Fibroblast of the aortic adventitia (primary cell): ENCODE data around the gene CIB2. TPM values are rescaled to one million over a fixed set of nuclear protein-coding genes. Genes with fewer than 3 reads are reported as not detected.

Source experiments
- DNase-seq: peaks from one replicate; pipeline ENCODE4 v3.0.0-alpha.2; 2010; ENCODE audit warnings: low read depth
- H3K4me3 ChIP-seq: 2 replicates; pipeline ENCODE4 v1.5.1; 2011; ENCODE audit warnings: low read depth, mild to moderate bottlenecking, control low read depth, low read length, moderate library complexity
- total RNA-seq: library from RNA; depleted of rRNA; stranded (reverse); fragments of >200 nt; gene quantifications from 2 replicates; pipeline ENCODE4 v1.2.3, GENCODE V29; 2012; ENCODE audit warnings: low replicate concordance
- TF ChIP-seq, protein P1 (sequence below): IDR thresholded peaks from 2 replicates; pipeline ENCODE4 v1.5.1; 2011; ENCODE audit warnings: mild to moderate bottlenecking, low read length, control low read depth, inconsistent platforms; ENCODE audit not compliant: insufficient read depth

The CIB2 gene
- total RNA-seq, 1 donor, result 2.3 TPM

DNA sequence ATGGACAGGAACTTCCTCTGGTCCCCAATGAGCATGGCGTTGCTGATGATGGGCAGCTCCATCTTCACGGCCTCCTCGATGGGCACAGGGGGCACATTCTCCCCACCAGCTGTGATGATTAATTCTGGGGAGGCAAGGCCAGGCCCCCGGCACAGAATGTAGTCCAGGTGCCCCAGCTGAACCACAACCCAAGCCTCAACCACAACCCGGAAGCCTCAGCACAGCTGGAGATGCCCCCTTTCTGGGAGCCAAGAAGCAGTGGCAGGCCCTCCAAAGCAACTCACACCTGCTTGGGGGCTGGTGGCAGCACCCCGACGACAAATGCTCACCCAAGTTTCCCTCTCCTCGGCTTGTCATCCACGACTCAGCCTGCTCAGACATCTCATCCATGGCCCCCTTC is 43.2 kb upstream of the CIB2 start:
- TF ChIP-seq, protein P1, sequence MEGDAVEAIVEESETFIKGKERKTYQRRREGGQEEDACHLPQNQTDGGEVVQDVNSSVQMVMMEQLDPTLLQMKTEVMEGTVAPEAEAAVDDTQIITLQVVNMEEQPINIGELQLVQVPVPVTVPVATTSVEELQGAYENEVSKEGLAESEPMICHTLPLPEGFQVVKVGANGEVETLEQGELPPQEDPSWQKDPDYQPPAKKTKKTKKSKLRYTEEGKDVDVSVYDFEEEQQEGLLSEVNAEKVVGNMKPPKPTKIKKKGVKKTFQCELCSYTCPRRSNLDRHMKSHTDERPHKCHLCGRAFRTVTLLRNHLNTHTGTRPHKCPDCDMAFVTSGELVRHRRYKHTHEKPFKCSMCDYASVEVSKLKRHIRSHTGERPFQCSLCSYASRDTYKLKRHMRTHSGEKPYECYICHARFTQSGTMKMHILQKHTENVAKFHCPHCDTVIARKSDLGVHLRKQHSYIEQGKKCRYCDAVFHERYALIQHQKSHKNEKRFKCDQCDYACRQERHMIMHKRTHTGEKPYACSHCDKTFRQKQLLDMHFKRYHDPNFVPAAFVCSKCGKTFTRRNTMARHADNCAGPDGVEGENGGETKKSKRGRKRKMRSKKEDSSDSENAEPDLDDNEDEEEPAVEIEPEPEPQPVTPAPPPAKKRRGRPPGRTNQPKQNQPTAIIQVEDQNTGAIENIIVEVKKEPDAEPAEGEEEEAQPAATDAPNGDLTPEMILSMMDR, result no peak
- DNase-seq, result no peak
- no peak overlapping the region for H3K4me3 ChIP-seq

- TF ChIP-seq, protein P1, result no peak
- H3K4me3 ChIP-seq, result no peak overlapping the region
- no peak for DNase-seq
These were observed 40.7 kb upstream of the CIB2 start for GRCh38 chr15:78171864-78172472.

DNA sequence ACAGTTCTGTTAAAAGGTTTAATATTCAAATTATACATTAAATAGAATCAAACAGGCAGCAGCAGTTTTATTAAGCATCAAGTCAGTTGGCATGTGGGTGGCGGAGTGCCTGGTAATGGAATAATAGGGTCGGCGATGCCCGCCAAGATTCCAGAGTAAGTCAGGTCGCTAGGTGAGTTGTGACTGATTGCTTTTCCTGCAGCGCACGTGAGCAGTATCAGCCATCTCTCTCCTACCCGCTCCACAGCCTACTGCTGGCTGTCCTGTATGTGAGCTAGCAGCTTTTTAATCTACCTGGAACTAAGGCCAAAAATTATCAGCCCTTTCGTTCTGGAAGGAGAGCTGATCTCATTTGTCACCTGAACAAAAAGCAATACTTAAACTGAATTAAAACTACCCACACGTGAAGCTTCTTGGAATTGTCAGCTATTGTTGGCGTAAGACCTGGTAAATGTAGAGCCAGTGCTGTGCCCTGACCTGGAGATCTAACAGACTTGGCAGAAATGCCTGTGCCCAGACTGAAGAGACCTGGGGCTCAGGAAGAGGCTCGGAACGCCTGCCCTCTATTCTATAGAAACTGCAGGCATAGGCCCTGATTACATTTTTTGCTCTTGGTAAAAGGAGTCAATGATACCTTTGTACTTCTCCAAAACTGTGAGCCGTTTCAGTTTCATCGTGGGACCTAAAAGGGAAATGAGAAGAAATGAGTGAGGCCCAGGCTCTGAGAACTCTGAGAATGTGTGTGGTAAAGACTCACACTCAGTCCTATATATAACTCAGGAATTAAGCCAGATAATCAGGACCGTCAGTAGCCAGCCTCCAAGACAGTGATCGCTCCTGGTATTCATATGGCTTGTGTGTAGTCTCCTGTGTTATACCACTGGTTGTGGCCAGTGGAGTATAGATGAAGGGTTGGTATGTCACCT is 39.9 kb upstream of the CIB2 start:
- no peak for DNase-seq
- H3K4me3 ChIP-seq, result no peak overlapping the region
- TF ChIP-seq, protein P1, result no peak

DNA sequence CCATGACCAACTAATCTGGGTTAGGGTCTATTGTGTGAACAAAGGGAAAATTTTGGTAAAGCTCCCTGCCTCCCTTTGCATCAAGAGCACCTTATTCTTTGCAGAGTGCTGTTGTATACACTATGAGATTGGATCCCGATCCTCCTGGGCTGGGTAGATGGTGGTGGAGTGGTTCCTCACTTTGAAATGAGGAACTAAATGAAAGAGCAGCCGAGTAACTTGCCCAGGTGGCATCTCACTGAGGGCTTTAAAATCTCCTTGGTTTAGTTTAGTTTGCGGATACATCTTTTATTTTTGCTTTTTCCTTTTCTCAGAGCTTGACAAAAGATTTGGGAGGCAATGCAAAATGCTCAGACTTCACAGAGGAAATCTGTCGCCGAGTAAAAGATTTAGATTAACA is 37.4 kb upstream of the CIB2 start:
- TF ChIP-seq, protein P1, result no peak
- no peak for DNase-seq
- H3K4me3 ChIP-seq, result no peak overlapping the region

DNA sequence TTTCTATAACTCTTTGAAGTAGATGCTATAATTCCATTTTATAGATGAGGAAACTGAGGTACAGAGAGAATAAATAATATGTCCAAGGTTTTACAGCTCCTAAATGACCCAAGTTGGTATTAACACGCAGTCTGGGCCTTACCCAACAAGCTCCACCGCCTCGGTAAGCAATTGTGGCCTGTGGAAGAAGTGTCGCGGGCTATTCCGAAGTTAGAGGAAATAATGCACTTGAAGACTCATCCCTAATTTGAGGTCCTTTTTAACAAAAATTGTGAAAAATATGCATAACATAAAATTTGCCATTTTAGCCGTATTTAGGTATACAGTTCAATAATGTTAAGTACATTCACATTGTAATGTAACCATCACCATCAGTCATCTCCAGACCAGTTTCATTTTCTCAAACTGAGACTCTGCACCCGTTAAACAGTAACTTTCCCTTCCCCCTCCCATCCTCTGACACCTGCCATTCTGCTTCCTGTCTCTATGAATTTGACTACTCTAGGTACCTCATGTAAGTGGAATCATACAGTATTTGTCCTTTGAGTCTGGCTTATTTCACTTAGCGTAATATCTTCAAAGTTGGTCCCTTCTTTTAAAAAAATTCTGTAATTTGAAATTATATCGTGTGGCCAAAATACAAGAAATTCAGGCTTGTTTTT is 36.1 kb upstream of the CIB2 start:
- TF ChIP-seq, protein P1, result no peak
- H3K4me3 ChIP-seq, result no peak overlapping the region
- no peak for DNase-seq

DNA sequence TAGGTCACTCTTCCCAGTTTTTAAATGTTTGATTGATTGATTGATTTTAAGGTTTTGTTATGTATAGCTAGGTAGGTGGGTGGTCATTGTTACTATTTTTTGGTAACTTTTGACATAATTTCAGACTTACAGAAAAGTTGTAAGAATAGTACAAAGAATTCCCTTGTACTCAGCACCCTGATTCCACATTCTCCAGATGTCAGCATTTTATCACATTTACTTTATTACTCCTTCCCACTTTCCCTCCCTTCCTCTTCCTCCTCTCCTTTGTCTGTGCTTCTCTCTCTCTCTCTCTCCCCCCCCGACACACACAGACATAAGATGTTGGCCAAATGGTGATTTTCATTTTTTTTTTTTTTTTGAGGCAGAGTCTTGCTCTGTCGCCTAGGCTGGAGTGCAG is 32.8 kb upstream of the CIB2 start:
- DNase-seq, result no peak
- TF ChIP-seq, protein P1, result no peak
- no peak overlapping the region for H3K4me3 ChIP-seq
